GM12864 (cell line): ENCODE results near the gene PAK1.

ENCODE experiments used
- DNase-seq: peaks from one replicate; pipeline ENCODE4 v3.0.0-alpha.2; 2011; ENCODE audit warnings: low read depth
- H3K4me3 ChIP-seq: 2 replicates; pipeline ENCODE4 v1.5.1; 2011; ENCODE audit warnings: mild to moderate bottlenecking, low read depth, low read length, control low read depth
- CTCF ChIP-seq: IDR thresholded peaks from 2 replicates; pipeline ENCODE4 v1.5.1; 2011; ENCODE audit warnings: low read depth, mild to moderate bottlenecking, moderate library complexity, low read length, control low read depth, inconsistent platforms; ENCODE audit errors: missing control alignments

The PAK1 gene

GRCh38 chr11:77468527-77468926 is 5.4 kb downstream of the PAK1 start:
- H3K4me3 ChIP-seq, result no peak overlapping the region
- no peak for DNase-seq
- no peak for TF ChIP-seq CTCF

- H3K4me3 ChIP-seq, result no peak overlapping the region
- no peak for DNase-seq
- TF ChIP-seq CTCF, result no peak
Measured at GRCh38 chr11:77467993-77468392, 5.9 kb downstream of the PAK1 start.

- no peak overlapping the region for H3K4me3 ChIP-seq
- DNase-seq, result no peak
- TF ChIP-seq CTCF, result no peak
Measured at GRCh38 chr11:77467233-77467632, 6.7 kb downstream of the PAK1 start.

- H3K4me3 ChIP-seq, result peak overlapping the region; percentile 18
- no peak for DNase-seq
- no peak for TF ChIP-seq CTCF
Measured at GRCh38 chr11:77457340-77457739, 16.6 kb downstream of the PAK1 start.

GRCh38 chr11:77455740-77456139 is 18.2 kb downstream of the PAK1 start:
- no peak for DNase-seq
- no peak overlapping the region for H3K4me3 ChIP-seq
- TF ChIP-seq CTCF, result no peak

GRCh38 chr11:77454867-77455655 is 18.8 kb downstream of the PAK1 start:
- DNase-seq, result no peak
- TF ChIP-seq CTCF, result no peak
- H3K4me3 ChIP-seq, result no peak overlapping the region

- TF ChIP-seq CTCF, result no peak
- DNase-seq, result no peak
- H3K4me3 ChIP-seq, result no peak overlapping the region
Measured at GRCh38 chr11:77450227-77450626, 23.7 kb downstream of the PAK1 start.
